NT2/D1 (cell line): ENCODE measurements around the gene PAQR9.
"Not testable (repeated sequence)": the region's sequence is repeated elsewhere in the genome, so short reads cannot be mapped to it uniquely, and the experiment has no call there.

ENCODE experiments used
- DNase-seq: peaks from one replicate; pipeline ENCODE4 v3.0.0-alpha.2; 2011; ENCODE audit warnings: low read depth, low spot score
- H3K27me3 ChIP-seq: 2 replicates; pipeline ENCODE4 v1.6.0; 2011; ENCODE audit warnings: mild to moderate bottlenecking; ENCODE audit not compliant: insufficient read length, insufficient read depth
- H3K36me3 ChIP-seq: 2 replicates; pipeline ENCODE4 v1.6.1; 2011; ENCODE audit warnings: mild to moderate bottlenecking, low read length, mixed read lengths; ENCODE audit not compliant: insufficient read depth, insufficient read length
- H3K4me1 ChIP-seq: 2 replicates; pipeline ENCODE4 v1.5.1; 2011; ENCODE audit not compliant: insufficient read depth, insufficient read length
- H3K4me3 ChIP-seq: 2 replicates; pipeline ENCODE4 v1.5.1; 2011; ENCODE audit warnings: low read depth; ENCODE audit not compliant: insufficient read length
- H3K9ac ChIP-seq: 2 replicates; pipeline ENCODE4 v1.6.0; 2011; ENCODE audit warnings: low read depth; ENCODE audit not compliant: insufficient read length
- H3K9me3 ChIP-seq: 2 replicates; pipeline ENCODE4 v1.5.1; 2011; ENCODE audit warnings: mild to moderate bottlenecking, low read length; ENCODE audit not compliant: insufficient read depth
- SUZ12 ChIP-seq: IDR thresholded peaks from 2 replicates; pipeline ENCODE4 v1.6.1; 2011; ENCODE audit not compliant: insufficient read length, insufficient read depth; ENCODE audit errors: extremely low read depth
- YY1 ChIP-seq: IDR thresholded peaks from 2 replicates; pipeline ENCODE4 v1.6.1; 2011; ENCODE audit not compliant: insufficient read length, insufficient read depth
- ZNF274 ChIP-seq: IDR thresholded peaks from 2 replicates; pipeline ENCODE4 v1.6.1; 2011; ENCODE audit warnings: mild to moderate bottlenecking, low read depth, low read length

The PAQR9 gene

DNA sequence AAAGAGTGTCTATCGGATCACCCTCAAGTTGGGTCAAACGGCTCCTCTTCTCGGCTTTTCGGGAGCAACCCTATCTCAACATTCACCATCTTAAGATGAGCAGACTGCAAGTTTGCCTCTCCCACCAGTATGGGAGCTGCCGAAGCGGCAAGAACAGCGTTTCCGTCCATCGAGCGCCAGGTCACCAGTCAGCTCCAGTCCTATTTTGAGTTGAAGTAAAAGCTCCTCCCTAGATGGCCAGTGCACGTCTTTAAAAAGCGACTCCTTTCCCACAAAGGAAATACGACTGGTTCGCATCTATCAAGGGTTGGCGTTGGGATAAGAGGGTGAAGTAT is 37.5 kb upstream of the PAQR9 start:
- peak overlapping the region; percentile 96 for H3K4me3 ChIP-seq
- no peaks in the 10 kb centered on the region for H3K36me3 ChIP-seq
- peaks cover 5% of the 10 kb centered on the region for H3K4me1 ChIP-seq
- no peak for DNase-seq
- no peaks in the 10 kb centered on the region for H3K9me3 ChIP-seq
- H3K27me3 ChIP-seq, result no peaks in the 10 kb centered on the region
- peak; percentile 11 for TF ChIP-seq YY1
- no peak for TF ChIP-seq SUZ12
- H3K9ac ChIP-seq, result peak overlapping the region; percentile 99

DNA sequence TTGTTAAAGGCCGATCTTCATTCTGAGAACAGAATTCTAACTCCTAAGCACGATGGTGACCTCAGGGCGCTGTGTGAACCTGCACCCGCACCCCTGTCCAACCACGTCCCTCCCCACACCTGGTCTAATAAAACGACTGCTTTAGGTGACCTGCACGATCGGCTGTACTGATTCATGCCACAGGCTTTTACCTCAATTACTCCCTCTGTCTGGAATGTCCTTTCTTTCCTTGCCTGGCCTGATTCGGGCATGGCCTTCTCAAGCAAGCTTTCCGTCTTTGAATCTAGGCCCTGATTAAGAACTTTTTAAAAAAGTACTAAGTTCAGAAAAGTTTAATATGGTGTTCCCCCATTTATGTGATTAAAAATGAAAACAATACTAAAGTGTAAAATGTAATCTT is 37.1 kb upstream of the PAQR9 start:
- Histone ChIP-seq H3K27me3 (no peaks in the 10 kb centered on the region), H3K4me3 (peak overlapping the region; percentile 96), H3K9ac (peak overlapping the region; percentile 99), H3K4me1 (peaks cover 5% of the 10 kb centered on the region), H3K9me3 (no peaks in the 10 kb centered on the region), H3K36me3 (no peaks in the 10 kb centered on the region)
- TF ChIP-seq SUZ12, result no peak
- TF ChIP-seq YY1, result no peak
- no peak for TF ChIP-seq ZNF274
- no peak for DNase-seq

DNA sequence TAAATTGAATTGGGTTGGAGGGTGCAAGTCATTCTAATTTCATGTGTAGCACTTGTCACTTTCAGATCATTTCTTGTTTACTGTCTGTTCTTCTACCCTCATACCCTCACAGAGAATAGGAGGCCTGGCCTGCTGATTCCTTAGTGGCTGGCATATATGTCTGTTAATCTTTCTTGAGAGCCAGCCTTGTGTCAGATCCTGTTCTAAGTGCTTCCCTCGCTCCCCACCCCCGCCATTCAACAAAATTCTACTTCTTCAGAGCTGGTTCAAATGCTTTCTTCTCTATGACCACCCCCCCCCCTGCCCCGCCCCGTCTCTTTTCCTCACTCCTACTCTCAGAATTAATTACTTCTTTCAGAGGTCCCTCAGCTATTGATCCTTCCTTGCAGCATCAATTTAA is 36.4 kb upstream of the PAQR9 start:
- H3K36me3 ChIP-seq, result no peaks in the 10 kb centered on the region
- H3K9ac ChIP-seq, result peak overlapping the region; percentile 6
- H3K4me3 ChIP-seq, result peak overlapping the region; percentile 96
- H3K4me1 ChIP-seq, result peaks cover 5% of the 10 kb centered on the region
- H3K9me3 ChIP-seq, result no peaks in the 10 kb centered on the region
- TF ChIP-seq ZNF274 (no peak), SUZ12 (no peak), YY1 (no peak)
- DNase-seq, result no peak
- H3K27me3 ChIP-seq, result no peaks in the 10 kb centered on the region

DNA sequence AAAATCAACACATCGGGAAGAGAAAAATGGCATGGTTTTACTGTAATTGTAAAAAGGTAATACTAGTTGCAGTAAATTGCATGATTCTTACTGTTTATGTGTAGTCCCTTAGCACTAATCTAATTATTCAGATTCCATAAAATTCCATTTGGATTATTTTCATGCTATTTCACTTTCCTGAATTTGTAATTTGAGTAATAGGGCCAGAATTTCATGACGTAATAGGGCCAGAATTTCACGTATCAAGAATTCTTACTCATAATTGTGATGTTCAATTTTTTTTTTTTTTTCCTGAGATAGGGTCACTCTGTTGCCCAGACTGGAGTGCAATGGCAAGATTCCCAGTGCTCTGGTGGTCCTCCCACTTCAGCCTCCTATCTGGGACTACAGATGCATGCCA is 35.0 kb upstream of the PAQR9 start:
- H3K36me3 ChIP-seq, result no peaks in the 10 kb centered on the region
- no peak overlapping the region for H3K4me3 ChIP-seq
- no peaks in the 10 kb centered on the region for H3K27me3 ChIP-seq
- no peaks in the 10 kb centered on the region for H3K9me3 ChIP-seq
- no peak for DNase-seq
- H3K4me1 ChIP-seq, result peaks cover 5% of the 10 kb centered on the region
- TF ChIP-seq SUZ12 (no peak), ZNF274 (no peak), YY1 (no peak)
- H3K9ac ChIP-seq, result no peak overlapping the region

DNA sequence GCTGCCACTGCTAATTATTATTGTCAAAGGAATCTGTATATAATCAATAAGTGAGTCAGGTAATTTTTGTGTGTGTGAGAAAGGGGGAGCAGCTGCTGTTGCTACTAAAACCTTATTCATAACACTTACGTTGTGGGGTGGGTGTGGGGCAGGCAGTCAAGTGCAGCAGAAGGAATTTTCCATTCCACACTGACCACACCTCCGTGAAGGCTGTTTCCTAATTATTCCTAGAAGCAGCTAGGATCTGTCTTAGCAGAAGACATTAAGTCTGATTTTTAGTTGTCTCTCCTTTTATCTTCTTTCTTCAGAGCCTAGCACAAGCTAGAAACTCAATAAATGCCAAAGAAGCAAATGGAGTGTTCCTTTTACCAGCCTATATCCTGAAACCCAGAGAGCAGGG is 33.9 kb upstream of the PAQR9 start:
- Histone ChIP-seq H3K9ac (no peak overlapping the region), H3K4me3 (no peak overlapping the region), H3K36me3 (no peaks in the 10 kb centered on the region), H3K27me3 (no peaks in the 10 kb centered on the region), H3K9me3 (no peaks in the 10 kb centered on the region), H3K4me1 (peaks cover 5% of the 10 kb centered on the region)
- DNase-seq, result no peak
- TF ChIP-seq ZNF274 (no peak), YY1 (no peak)

DNA sequence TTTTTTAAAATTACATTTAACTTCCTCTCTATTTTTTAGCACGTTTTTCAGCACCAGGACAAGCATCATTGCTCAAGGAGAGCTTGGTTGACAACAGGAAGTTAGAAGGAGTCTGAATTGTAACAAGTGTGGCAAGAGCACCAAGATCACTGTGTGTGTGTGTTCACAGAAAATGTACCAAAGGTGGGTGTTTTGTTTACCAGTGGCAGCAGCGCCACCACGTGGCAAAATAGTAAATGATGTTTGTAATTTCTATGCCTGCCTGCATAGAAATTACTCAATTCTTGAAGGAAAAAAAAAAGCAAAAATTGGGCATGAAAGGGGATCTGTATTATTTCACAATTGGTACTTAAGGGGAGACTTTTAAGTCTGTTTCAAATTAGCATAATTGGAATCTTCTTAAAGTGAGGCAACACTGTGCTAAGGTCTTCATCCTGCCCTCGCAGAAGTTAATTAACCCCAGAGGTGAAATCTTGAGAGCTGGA is 30.5 kb upstream of the PAQR9 start:
- Histone ChIP-seq H3K4me1 (peaks cover 5% of the 10 kb centered on the region), H3K4me3 (no peak overlapping the region), H3K9ac (no peak overlapping the region), H3K9me3 (no peaks in the 10 kb centered on the region), H3K36me3 (no peaks in the 10 kb centered on the region), H3K27me3 (no peaks in the 10 kb centered on the region)
- DNase-seq, result peak; percentile 68
- no peak for TF ChIP-seq ZNF274
- TF ChIP-seq YY1, result no peak
- no peak for TF ChIP-seq SUZ12

DNA sequence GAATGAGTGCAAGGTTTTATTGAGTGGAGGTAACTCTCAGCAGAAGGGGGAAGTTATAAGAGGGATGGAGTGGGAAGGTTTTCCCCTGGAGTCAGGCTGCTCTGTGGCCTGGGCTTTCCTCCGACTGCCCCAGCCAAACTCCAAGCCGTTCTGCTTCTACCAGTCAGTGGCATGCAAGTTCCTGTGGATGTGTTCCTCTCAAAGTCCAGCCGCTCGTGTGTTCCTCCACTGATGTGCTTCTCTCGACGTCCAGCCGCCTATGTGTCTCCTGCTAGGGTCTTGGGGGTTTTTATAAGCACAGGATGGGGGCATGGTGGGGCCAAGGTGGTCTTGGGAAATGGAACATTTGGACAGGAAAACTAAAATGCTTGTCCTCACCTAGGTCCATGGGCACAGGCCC is 28.8 kb upstream of the PAQR9 start:
- Histone ChIP-seq H3K9me3 (no peaks in the 10 kb centered on the region), H3K9ac (no peak overlapping the region), H3K4me3 (no peak overlapping the region), H3K27me3 (no peaks in the 10 kb centered on the region), H3K4me1 (peaks cover 3% of the 10 kb centered on the region), H3K36me3 (no peaks in the 10 kb centered on the region)
- TF ChIP-seq YY1 (no peak), ZNF274 (no peak), SUZ12 (no peak)
- no peak for DNase-seq

DNA sequence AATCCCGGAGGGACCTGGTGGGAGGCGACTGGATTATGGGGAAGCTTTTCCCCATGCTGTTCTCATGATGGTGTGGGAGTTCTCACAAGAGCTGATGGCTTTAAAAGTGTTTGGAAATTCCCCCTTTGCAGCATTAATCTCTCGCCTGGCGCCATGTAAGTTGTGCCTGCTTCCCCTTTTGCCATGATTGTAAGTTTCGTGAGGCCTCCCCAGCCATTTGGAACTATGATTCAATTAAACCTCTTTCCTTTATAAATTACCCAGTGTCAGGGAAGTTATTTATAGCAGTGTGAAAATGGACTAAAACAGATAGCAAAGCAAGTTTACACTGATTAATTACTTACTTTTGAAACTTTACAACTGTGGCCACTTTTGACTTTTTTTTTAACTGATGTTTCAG is 27.2 kb upstream of the PAQR9 start:
- TF ChIP-seq ZNF274, result no peak
- TF ChIP-seq SUZ12, result no peak
- TF ChIP-seq YY1, result no peak
- no peaks in the 10 kb centered on the region for H3K36me3 ChIP-seq
- H3K4me3 ChIP-seq, result no peak overlapping the region
- H3K9me3 ChIP-seq, result no peaks in the 10 kb centered on the region
- no peak for DNase-seq
- no peak overlapping the region for H3K9ac ChIP-seq
- no peaks in the 10 kb centered on the region for H3K27me3 ChIP-seq
- no peaks in the 10 kb centered on the region for H3K4me1 ChIP-seq

DNA sequence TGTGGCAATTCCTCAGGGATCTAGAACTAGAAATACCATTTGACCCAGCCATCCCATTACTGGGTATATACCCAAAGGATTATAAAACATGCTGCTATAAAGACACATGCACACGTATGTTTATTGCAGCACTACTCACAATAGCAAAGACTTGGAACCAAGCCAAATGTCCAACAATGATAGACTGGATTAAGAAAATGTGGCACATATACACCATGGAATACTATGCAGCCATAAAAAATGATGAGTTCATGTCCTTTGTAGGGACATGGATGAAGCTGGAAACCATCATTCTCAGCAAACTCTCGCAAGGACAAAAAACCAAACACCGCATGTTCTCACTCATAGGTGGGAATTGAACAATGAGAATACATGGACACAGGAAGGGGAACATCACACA is 25.4 kb upstream of the PAQR9 start:
- not testable (repeated sequence) for H3K27me3 ChIP-seq, DNase-seq, H3K4me1 ChIP-seq, H3K4me3 ChIP-seq, H3K9ac ChIP-seq, H3K36me3 ChIP-seq, H3K9me3 ChIP-seq

DNA sequence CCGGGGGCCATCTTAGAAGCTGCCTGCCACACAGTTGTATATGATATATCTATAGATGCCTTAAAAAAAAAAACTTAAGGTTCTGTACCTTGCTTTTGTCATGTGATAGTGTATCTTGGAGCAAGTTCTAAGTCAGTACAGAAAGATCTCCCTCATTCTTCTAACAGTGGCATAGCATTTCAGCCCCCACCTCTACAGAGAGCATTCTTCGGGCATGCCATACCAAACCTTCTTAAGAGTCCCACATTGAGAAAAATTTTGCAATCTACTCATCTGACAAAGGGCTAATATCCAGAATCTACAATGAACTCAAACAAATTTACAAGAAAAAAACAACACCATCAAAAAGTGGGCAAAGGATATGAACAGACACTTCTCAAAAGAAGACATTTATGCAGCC is 24.7 kb upstream of the PAQR9 start:
- not testable (repeated sequence) for H3K4me3 ChIP-seq, H3K27me3 ChIP-seq, H3K9me3 ChIP-seq, DNase-seq, H3K9ac ChIP-seq, H3K36me3 ChIP-seq, H3K4me1 ChIP-seq
